ENCODE measurements around the gene ACE2. TPM values are rescaled to one million over a fixed set of nuclear protein-coding genes. Genes with fewer than 3 reads are reported as not detected.

ACE2 gene
- total and polyA plus RNA-seq, 2 donors (not counting 1 experiment from before 2014, with no cell fraction given): not detected

- intact Hi-C loops (cut with micrococcal nuclease): no loop called here
- no peaks in the 10 kb centered on the region for H4K20me1 ChIP-seq (ENCODE audit: control insufficient read depth, insufficient read depth, low read length, poor library complexity, severe bottlenecking)
- no peak overlapping the region for H2AFZ ChIP-seq (ENCODE audit: insufficient read depth, low read depth, low read length, poor library complexity, severe bottlenecking)
- Mint-ChIP-seq H3K9me3 (ENCODE audit: insufficient read depth) (no peaks in the 10 kb centered on the region), H3K27me3 (peaks cover 3% of the 10 kb centered on the region), H3K4me3 (no peak overlapping the region), H3K27ac (no peak overlapping the region), H3K4me1 (no peaks in the 10 kb centered on the region)
- no peaks in the 10 kb centered on the region for H3K36me3 ChIP-seq (replicated peaks in 1 of 2; ENCODE audit: control extremely low read depth in 1 of 2, control insufficient read depth in 1 of 2, extremely low read depth in 1 of 2, insufficient read depth in 2 of 2, low read length in 1 of 2)
- CTCF ChIA-PET: no interaction called here
- no peaks in the 10 kb centered on the region for H3K4me1 ChIP-seq (ENCODE audit: control insufficient read depth in 2 of 2, insufficient read depth in 2 of 2, low read length in 2 of 2)
- TF ChIP-seq EZH2 (IDR thresholded peaks at IDR 0.05; ENCODE audit: borderline replicate concordance, insufficient read depth, low read depth, low read length, poor library complexity, severe bottlenecking) (no peak), CTCF (IDR thresholded peaks at IDR 0.05) (no peak)
- POLR2A ChIA-PET: no interaction called here
- no peak overlapping the region for H3K4me3 ChIP-seq (ENCODE audit: control extremely low read depth in 1 of 5, extremely low read depth in 1 of 5, insufficient read depth in 1 of 5, low read depth in 2 of 5, low read length in 4 of 5)
- H3K9me3 ChIP-seq (ENCODE audit: control extremely low read depth in 1 of 3, control insufficient read depth in 2 of 3, insufficient read depth in 1 of 3, low read length in 2 of 3): no peaks in the 10 kb centered on the region
- no peak overlapping the region for H3K27ac ChIP-seq (ENCODE audit: low read length in 2 of 2)
- no peak overlapping the region for H3K9ac ChIP-seq (ENCODE audit: low read length)
- H3K4me2 ChIP-seq (replicated peaks; ENCODE audit: low read depth, low read length, poor library complexity, severe bottlenecking): no peak overlapping the region
- ATAC-seq (ENCODE audit: low read depth) (no peak), DNase-seq (no peak)
- H3K27me3 ChIP-seq (replicated peaks in 1 of 4; ENCODE audit: control extremely low read depth in 1 of 4, control insufficient read depth in 3 of 4, insufficient read depth in 4 of 4, low read length in 3 of 4): peaks cover 0 to 2% (median 0%) of the 10 kb centered on the region in 4 experiments
- no peaks in the 10 kb centered on the region for H3K79me2 ChIP-seq (ENCODE audit: control insufficient read depth, insufficient read depth, low read length)
Observed at GRCh38 chrX:15524417-15524816, 76.3 kb downstream of the ACE2 start.

GRCh38 chrX:15523088-15523487 is 77.7 kb downstream of the ACE2 start:
- H3K4me2 ChIP-seq (replicated peaks; ENCODE audit: low read depth, low read length, poor library complexity, severe bottlenecking): no peak overlapping the region
- H3K27me3 ChIP-seq (replicated peaks in 1 of 4; ENCODE audit: control extremely low read depth in 1 of 4, control insufficient read depth in 3 of 4, insufficient read depth in 4 of 4, low read length in 3 of 4): peaks cover 0 to 2% (median 0%) of the 10 kb centered on the region in 4 experiments
- H3K9me3 Mint-ChIP-seq (ENCODE audit: insufficient read depth): no peaks in the 10 kb centered on the region
- H3K27me3 Mint-ChIP-seq: peaks cover 3% of the 10 kb centered on the region
- no peak overlapping the region for H3K27ac Mint-ChIP-seq
- H3K4me3 Mint-ChIP-seq: no peak overlapping the region
- H3K4me1 Mint-ChIP-seq: no peaks in the 10 kb centered on the region
- H3K27ac ChIP-seq (ENCODE audit: low read length in 2 of 2): no peak overlapping the region
- H3K4me1 ChIP-seq (ENCODE audit: control insufficient read depth in 2 of 2, insufficient read depth in 2 of 2, low read length in 2 of 2): no peaks in the 10 kb centered on the region
- H3K79me2 ChIP-seq (ENCODE audit: control insufficient read depth, insufficient read depth, low read length): no peaks in the 10 kb centered on the region
- H3K36me3 ChIP-seq (replicated peaks in 1 of 2; ENCODE audit: control extremely low read depth in 1 of 2, control insufficient read depth in 1 of 2, extremely low read depth in 1 of 2, insufficient read depth in 2 of 2, low read length in 1 of 2): no peaks in the 10 kb centered on the region
- H3K4me3 ChIP-seq (ENCODE audit: control extremely low read depth in 1 of 5, extremely low read depth in 1 of 5, insufficient read depth in 1 of 5, low read depth in 2 of 5, low read length in 4 of 5): no peak overlapping the region
- POLR2A ChIA-PET: no interaction called here
- H3K9ac ChIP-seq (ENCODE audit: low read length): no peak overlapping the region
- CTCF ChIA-PET: no interaction called here
- no peak for DNase-seq
- no peaks in the 10 kb centered on the region for H4K20me1 ChIP-seq (ENCODE audit: control insufficient read depth, insufficient read depth, low read length, poor library complexity, severe bottlenecking)
- no peak for ATAC-seq (ENCODE audit: low read depth)
- intact Hi-C loops (cut with micrococcal nuclease): no loop called here
- H2AFZ ChIP-seq (ENCODE audit: insufficient read depth, low read depth, low read length, poor library complexity, severe bottlenecking): no peak overlapping the region
- H3K9me3 ChIP-seq (ENCODE audit: control extremely low read depth in 1 of 3, control insufficient read depth in 2 of 3, insufficient read depth in 1 of 3, low read length in 2 of 3): no peaks in the 10 kb centered on the region
- TF ChIP-seq CTCF (IDR thresholded peaks at IDR 0.05) (no peak), EZH2 (IDR thresholded peaks at IDR 0.05; ENCODE audit: borderline replicate concordance, insufficient read depth, low read depth, low read length, poor library complexity, severe bottlenecking) (no peak)

Data from B cell (primary cell).